ENCODE results near the gene GSG1L. TPM values are rescaled to one million over a fixed set of nuclear protein-coding genes. Genes with fewer than 3 reads are reported as not detected.

Gene GSG1L
- polyA plus RNA-seq, 3 donors: not detected

DNA sequence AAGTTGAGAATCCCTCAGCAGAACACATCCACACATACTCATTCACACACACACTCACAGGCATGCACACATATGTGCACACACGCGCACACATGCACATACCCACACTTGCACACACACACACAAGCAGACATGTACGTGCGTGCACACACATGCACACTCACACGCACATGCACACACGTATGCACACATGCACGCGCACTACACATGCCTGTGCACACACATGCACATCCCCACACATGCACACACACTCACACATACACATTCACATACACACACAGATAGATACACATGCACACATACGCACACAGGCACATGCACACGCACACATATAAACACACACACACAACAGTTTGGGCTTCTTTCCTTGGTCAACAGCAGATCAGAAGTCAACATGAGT lies 24.0 kb downstream of the GSG1L start:
- H3K4me1 ChIP-seq (ENCODE audit: control insufficient read depth in 1 of 2, insufficient read depth in 2 of 2, low read length in 2 of 2): no peaks in the 10 kb centered on the region
- Mint-ChIP-seq H3K27ac (no peak overlapping the region), H3K4me1 (no peaks in the 10 kb centered on the region), H3K9me3 (peaks cover 0 to 1% (median 0%) of the 10 kb centered on the region in 7 donors), H3K27me3 (ENCODE audit: low read depth in 3 of 3) (peaks cover 4 to 11% (median 5%) of the 10 kb centered on the region in 3 donors), H3K36me3 (no peaks in the 10 kb centered on the region), H3K4me3 (no peak overlapping the region)
- no peak for DNase-seq
- no peak overlapping the region for H3K4me2 ChIP-seq (replicated peaks; ENCODE audit: extremely low read depth, low read length, poor library complexity, severe bottlenecking)
- H3K79me2 ChIP-seq (ENCODE audit: insufficient read depth, low read length): no peaks in the 10 kb centered on the region
- H3K9ac ChIP-seq (ENCODE audit: insufficient read depth, low read length, poor library complexity, severe bottlenecking): no peak overlapping the region
- no peaks in the 10 kb centered on the region for H3K36me3 ChIP-seq (replicated peaks in 1 of 2; ENCODE audit: control insufficient read depth in 1 of 2, insufficient read depth in 2 of 2, low read length in 2 of 2)
- H3K4me3 ChIP-seq (replicated peaks in 1 of 3; ENCODE audit: low read depth in 2 of 3, low read length in 3 of 3): no peak overlapping the region
- intact Hi-C loops (cut with micrococcal nuclease): no loop called here
- no peak overlapping the region for H3K27ac ChIP-seq (ENCODE audit: low read depth in 1 of 2, low read length in 2 of 2)
- 98% methylated on average over 10 of the region's 10 CpGs for WGBS (ENCODE audit: insufficient coverage)
- no peaks in the 10 kb centered on the region for H4K20me1 ChIP-seq (ENCODE audit: insufficient read depth, low read length)
- H2AFZ ChIP-seq (ENCODE audit: insufficient read depth, low read depth, low read length, poor library complexity, severe bottlenecking): no peak overlapping the region
- no peaks in the 10 kb centered on the region for H3K27me3 ChIP-seq (ENCODE audit: control insufficient read depth in 2 of 2, insufficient read depth in 2 of 2, low read length in 2 of 2)
- no peaks in the 10 kb centered on the region for H3K9me3 ChIP-seq (replicated peaks in 1 of 2; ENCODE audit: control insufficient read depth in 1 of 2, insufficient read depth in 1 of 2, low read length in 2 of 2)
- TF ChIP-seq, protein P1, sequence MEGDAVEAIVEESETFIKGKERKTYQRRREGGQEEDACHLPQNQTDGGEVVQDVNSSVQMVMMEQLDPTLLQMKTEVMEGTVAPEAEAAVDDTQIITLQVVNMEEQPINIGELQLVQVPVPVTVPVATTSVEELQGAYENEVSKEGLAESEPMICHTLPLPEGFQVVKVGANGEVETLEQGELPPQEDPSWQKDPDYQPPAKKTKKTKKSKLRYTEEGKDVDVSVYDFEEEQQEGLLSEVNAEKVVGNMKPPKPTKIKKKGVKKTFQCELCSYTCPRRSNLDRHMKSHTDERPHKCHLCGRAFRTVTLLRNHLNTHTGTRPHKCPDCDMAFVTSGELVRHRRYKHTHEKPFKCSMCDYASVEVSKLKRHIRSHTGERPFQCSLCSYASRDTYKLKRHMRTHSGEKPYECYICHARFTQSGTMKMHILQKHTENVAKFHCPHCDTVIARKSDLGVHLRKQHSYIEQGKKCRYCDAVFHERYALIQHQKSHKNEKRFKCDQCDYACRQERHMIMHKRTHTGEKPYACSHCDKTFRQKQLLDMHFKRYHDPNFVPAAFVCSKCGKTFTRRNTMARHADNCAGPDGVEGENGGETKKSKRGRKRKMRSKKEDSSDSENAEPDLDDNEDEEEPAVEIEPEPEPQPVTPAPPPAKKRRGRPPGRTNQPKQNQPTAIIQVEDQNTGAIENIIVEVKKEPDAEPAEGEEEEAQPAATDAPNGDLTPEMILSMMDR (IDR thresholded peaks at IDR 0.05): no peak

DNA sequence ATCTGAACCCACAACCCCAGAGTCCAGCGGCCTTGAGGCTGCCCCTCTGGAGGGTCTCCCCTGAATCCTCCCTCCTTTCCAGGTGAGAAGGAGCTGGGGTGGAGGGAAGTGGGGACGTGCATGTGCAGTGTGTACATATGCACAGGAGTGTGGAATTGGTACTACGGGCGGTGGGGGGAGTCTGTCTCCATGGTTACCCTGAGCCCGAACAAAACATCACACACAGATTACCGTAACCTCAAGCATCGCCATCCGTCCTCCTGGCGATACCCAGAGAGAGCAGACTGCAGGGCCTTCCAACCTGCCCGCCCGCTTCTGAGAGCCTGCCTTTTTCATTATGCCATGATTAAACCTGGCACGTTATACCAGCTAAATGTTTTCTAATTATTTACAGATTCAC lies 25.1 kb downstream of the GSG1L start:
- Histone ChIP-seq H3K27ac (ENCODE audit: low read depth in 1 of 2, low read length in 2 of 2) (no peak overlapping the region), H3K9ac (ENCODE audit: insufficient read depth, low read length, poor library complexity, severe bottlenecking) (no peak overlapping the region), H2AFZ (ENCODE audit: insufficient read depth, low read depth, low read length, poor library complexity, severe bottlenecking) (no peak overlapping the region), H3K27me3 (ENCODE audit: control insufficient read depth in 2 of 2, insufficient read depth in 2 of 2, low read length in 2 of 2) (no peaks in the 10 kb centered on the region), H3K4me2 (replicated peaks; ENCODE audit: extremely low read depth, low read length, poor library complexity, severe bottlenecking) (no peak overlapping the region), H3K4me3 (replicated peaks in 1 of 3; ENCODE audit: low read depth in 2 of 3, low read length in 3 of 3) (no peak overlapping the region), H4K20me1 (ENCODE audit: insufficient read depth, low read length) (no peaks in the 10 kb centered on the region), H3K4me1 (ENCODE audit: control insufficient read depth in 1 of 2, insufficient read depth in 2 of 2, low read length in 2 of 2) (no peaks in the 10 kb centered on the region), H3K79me2 (ENCODE audit: insufficient read depth, low read length) (no peaks in the 10 kb centered on the region), H3K9me3 (replicated peaks in 1 of 2; ENCODE audit: control insufficient read depth in 1 of 2, insufficient read depth in 1 of 2, low read length in 2 of 2) (no peaks in the 10 kb centered on the region), H3K36me3 (replicated peaks in 1 of 2; ENCODE audit: control insufficient read depth in 1 of 2, insufficient read depth in 2 of 2, low read length in 2 of 2) (no peaks in the 10 kb centered on the region)
- 94% methylated on average over 6 of the region's 12 CpGs for WGBS (ENCODE audit: insufficient coverage)
- no peak overlapping the region for H3K4me3 Mint-ChIP-seq
- DNase-seq: no peak
- H3K27ac Mint-ChIP-seq: no peak overlapping the region
- intact Hi-C loops (cut with micrococcal nuclease): no loop called here
- no peaks in the 10 kb centered on the region for H3K4me1 Mint-ChIP-seq
- TF ChIP-seq, protein P1 (IDR thresholded peaks at IDR 0.05): no peak
- peaks cover 0 to 1% (median 0%) of the 10 kb centered on the region in 7 donors for H3K9me3 Mint-ChIP-seq
- peaks cover 2 to 10% (median 3%) of the 10 kb centered on the region in 3 donors for H3K27me3 Mint-ChIP-seq (ENCODE audit: low read depth in 3 of 3)
- no peaks in the 10 kb centered on the region for H3K36me3 Mint-ChIP-seq

Data from CD14-positive monocyte (primary cell).